Testis (tissue), 3 donors: Measurements from ENCODE around the gene STARD7. TPM values are rescaled to one million over a fixed set of nuclear protein-coding genes. Genes with fewer than 3 reads are reported as not detected.
A peak's percentile ranks its signal among the peaks of the same experiment; 100 is the strongest.

Source experiments
- DNase-seq: peaks from one replicate; pipeline ENCODE4 v3.0.0-alpha.2; 2019
- H3K27ac ChIP-seq, 2 donors: fragments of 200-600 bp; sonication (generic); one replicate each; pipeline ENCODE4 v1.5.1; 2019
- H3K27me3 ChIP-seq: fragments of 200-600 bp; sonication (generic); one replicate; pipeline ENCODE4 v1.5.1; 2019
- H3K36me3 ChIP-seq: fragments of 200-600 bp; sonication (generic); one replicate; pipeline ENCODE4 v1.5.1; 2017; ENCODE audit warnings: low read depth; ENCODE audit errors: missing control alignments
- H3K4me1 ChIP-seq: fragments of 200-600 bp; sonication (generic); one replicate; pipeline ENCODE4 v1.5.1; 2019
- H3K4me3 ChIP-seq, 2 donors: fragments of 200-600 bp; sonication (generic); one replicate each; pipeline ENCODE4 v1.5.1; 2017 to 2019
- H3K9me3 ChIP-seq: fragments of 200-600 bp; sonication (generic); one replicate; pipeline ENCODE4 v1.5.1; 2017
- CTCF ChIP-seq, 3 experiments: fragments of 450-650 bp in 2 of 3; fragments of 200-600 bp in 1 of 3; sonication (generic) in 1 of 3; IDR thresholded peaks; one replicate each; pipeline ENCODE4 v1.5.1; 2016 to 2019; ENCODE audit warnings: antibody characterized with exemption in 3 of 3, mild to moderate bottlenecking in 2 of 3, moderate library complexity in 1 of 3
- POLR2A ChIP-seq: fragments of 450-650 bp; IDR thresholded peaks from one replicate; pipeline ENCODE4 v1.6.1; 2017; ENCODE audit warnings: antibody characterized with exemption, mild to moderate bottlenecking, moderate library complexity
- WGBS, 2 donors: methylation state at CpG; one replicate each; pipeline ENCODE4 v1.1.5; 2018; 5-methylcytosine and 5-hydroxymethylcytosine counted together
- intact Hi-C: fragments of 100-400 bp; cut with DNase I; formaldehyde crosslinking; loops from one replicate; pipeline ENCODE4 v1.15.1; 2023; ENCODE audit warnings: low total_unique reads
- polyA plus RNA-seq: library from polyadenylated mRNA; stranded (reverse); fragments of 350-450 nt; fragmentation: Illumina TruSeq; extraction: RNeasy Lipid Tissue Mini Kit (QIAGEN cat#74804); gene quantifications from one replicate; pipeline ENCODE4 v1.2.3, GENCODE V29; 2014; ENCODE audit warnings: low read depth, low replicate concordance; ENCODE audit not compliant: insufficient read depth
- total RNA-seq, 2 donors: library from RNA; depleted of rRNA; stranded (reverse); fragments of >200 nt; gene quantifications; one replicate each; pipeline ENCODE4 v1.2.3, GENCODE V29; 2016

STARD7 gene
- total and polyA plus RNA-seq, 3 donors from 2014 or later, result 58.0 to 96.2 (median 77.7) TPM

DNA sequence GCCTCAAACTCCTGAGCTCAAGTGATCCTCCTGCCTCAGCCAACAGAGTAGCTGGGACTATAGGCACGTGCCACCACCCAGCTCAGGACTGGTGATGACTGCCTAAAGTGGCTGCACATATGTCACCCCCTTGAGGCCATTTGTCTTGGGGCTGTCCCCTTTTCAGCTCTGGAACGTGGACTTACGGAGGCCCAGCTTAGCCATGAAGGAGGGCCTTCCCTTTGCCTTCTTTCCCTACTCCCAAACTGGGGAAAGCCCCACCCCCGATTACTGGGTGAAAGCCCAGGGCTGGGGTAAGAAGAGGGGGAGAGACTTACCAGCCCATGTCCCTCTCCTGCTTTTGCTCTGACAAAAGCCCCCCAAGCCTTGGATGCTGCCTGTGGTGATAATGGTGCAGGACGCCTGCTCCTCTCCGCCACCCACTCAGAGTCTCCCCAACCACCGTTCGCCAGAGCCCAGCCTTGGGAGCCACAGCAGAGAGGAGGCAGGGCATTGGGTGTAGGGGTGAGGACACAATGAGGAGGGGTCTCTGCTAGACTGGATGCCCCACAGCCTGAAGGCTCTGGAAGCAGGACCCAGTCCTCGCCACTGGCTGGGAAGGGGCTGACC, 60.9 kb downstream of the STARD7 start:
- DNase-seq, result no peak

GRCh38 chr2:96146881-96147592, 61.6 kb downstream of the STARD7 start:
- no peak overlapping the region for H3K4me3 ChIP-seq
- no peaks in the 10 kb centered on the region for H3K9me3 ChIP-seq
- H3K27ac ChIP-seq, result peak overlapping the region in 1 of 2 donors; percentile 36
- no peaks in the 10 kb centered on the region for H3K36me3 ChIP-seq
- no peak for DNase-seq
- TF ChIP-seq POLR2A, result no peak
- TF ChIP-seq CTCF (IDR thresholded peaks at IDR 0.05), result no peak
- WGBS, 2 donors, result 73 to 77% methylated on average over 7 to 9 of the region's 9 CpGs
- intact Hi-C loops, result no loop called here
- no peaks in the 10 kb centered on the region for H3K27me3 ChIP-seq
- H3K4me1 ChIP-seq, result peaks cover 33% of the 10 kb centered on the region

More for the DNA sequence above, 60.9 kb downstream of the STARD7 start:
- intact Hi-C loops, result no loop called here
- peaks cover 33% of the 10 kb centered on the region for H3K4me1 ChIP-seq
- H3K27me3 ChIP-seq, result no peaks in the 10 kb centered on the region
- TF ChIP-seq CTCF (IDR thresholded peaks at IDR 0.05), result no peak
- no peak overlapping the region for H3K27ac ChIP-seq
- H3K36me3 ChIP-seq, result no peaks in the 10 kb centered on the region
- WGBS, 2 donors, result 77 to 78% methylated on average over 5 to 9 of the region's 9 CpGs
- no peaks in the 10 kb centered on the region for H3K9me3 ChIP-seq
- no peak overlapping the region for H3K4me3 ChIP-seq

GRCh38 chr2:96146153-96146880, 62.3 kb downstream of the STARD7 start:
- Histone ChIP-seq H3K36me3 (no peaks in the 10 kb centered on the region), H3K4me1 (peaks cover 33% of the 10 kb centered on the region), H3K9me3 (no peaks in the 10 kb centered on the region), H3K4me3 (no peak overlapping the region), H3K27ac (peak overlapping the region; percentile 36 to 54), H3K27me3 (no peaks in the 10 kb centered on the region)
- intact Hi-C loops, result no loop called here
- peak; percentile 47 for DNase-seq
- WGBS, 2 donors, result 27 to 33% methylated on average over 10 to 20 of the region's 20 CpGs
- TF ChIP-seq CTCF (IDR thresholded peaks at IDR 0.05) (no peak), POLR2A (no peak)

DNA sequence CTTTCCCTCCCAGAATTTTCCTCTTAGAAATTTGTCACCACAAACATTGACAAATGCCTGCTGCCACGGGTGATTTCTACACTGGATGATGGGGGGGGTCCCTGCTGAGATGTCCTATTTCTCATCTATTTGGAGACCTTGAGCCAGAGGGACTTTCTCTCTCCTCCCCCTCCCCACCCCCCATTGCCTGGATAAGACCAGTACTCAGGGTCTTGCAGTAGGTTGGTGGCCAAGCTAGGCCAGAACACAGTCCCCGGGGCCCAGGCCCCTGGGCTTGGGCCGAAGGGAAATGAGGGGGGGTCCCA, 62.8 kb downstream of the STARD7 start:
- 22 to 34% methylated on average over 3 of the region's 3 CpGs for WGBS, 2 donors
- TF ChIP-seq CTCF (IDR thresholded peaks at IDR 0.05), result no peak
- TF ChIP-seq POLR2A, result no peak
- no peak for DNase-seq
- no peaks in the 10 kb centered on the region for H3K36me3 ChIP-seq
- H3K4me3 ChIP-seq, result no peak overlapping the region
- no peaks in the 10 kb centered on the region for H3K9me3 ChIP-seq
- intact Hi-C loops, result no loop called here
- peak overlapping the region; percentile 18 to 54 for H3K27ac ChIP-seq
- H3K27me3 ChIP-seq, result no peaks in the 10 kb centered on the region
- H3K4me1 ChIP-seq, result peaks cover 33% of the 10 kb centered on the region
